HEK293T (cell line): ENCODE data around the gene FLCN.
A peak's percentile ranks its signal among the peaks of the same experiment; 100 is the strongest.

Experiments
- CTCF ChIA-PET: fragments of 350-600 bp; formaldehyde crosslinking; extraction: SDS; loops from one replicate; lab custom pipeline; 2021; ENCODE audit warnings: antibody characterized with exemption, inconsistent platforms; lab: Yijun Ruan, JAX
- POLR2A ChIA-PET: fragments of 350-600 bp; formaldehyde crosslinking; extraction: SDS; loops from one replicate; lab custom pipeline; 2020; ENCODE audit warnings: antibody characterized with exemption, inconsistent platforms; lab: Yijun Ruan, JAX
- DNase-seq: peaks from one replicate; pipeline ENCODE4 v3.0.0; 2012; ENCODE audit warnings: mixed read lengths; ENCODE audit errors: extremely low spot score
- ARNT ChIP-seq: fragments of 450-650 bp; IDR thresholded peaks from 2 replicates; pipeline ENCODE4 v1.6.1; 2017; ENCODE audit warnings: mild to moderate bottlenecking
- BHLHE40 ChIP-seq: fragments of 450-650 bp; IDR thresholded peaks from 2 replicates; pipeline ENCODE4 v1.6.1; 2016; ENCODE audit warnings: mild to moderate bottlenecking, moderate library complexity, borderline replicate concordance
- CTBP1 ChIP-seq: fragments of 450-650 bp; IDR thresholded peaks from 2 replicates; pipeline ENCODE4 v1.6.1; 2016; ENCODE audit warnings: borderline replicate concordance
- FOXA1 ChIP-seq: fragments of 450-650 bp; IDR thresholded peaks from 2 replicates; pipeline ENCODE4 v1.6.1; 2016; ENCODE audit warnings: mild to moderate bottlenecking
- FOXK2 ChIP-seq: fragments of 450-650 bp; IDR thresholded peaks from 2 replicates; pipeline ENCODE4 v1.6.1; 2016; ENCODE audit warnings: mild to moderate bottlenecking
- FOXM1 ChIP-seq: fragments of 450-650 bp; IDR thresholded peaks from 2 replicates; pipeline ENCODE4 v1.6.1; 2017; ENCODE audit warnings: mild to moderate bottlenecking, borderline replicate concordance
- HDGF ChIP-seq: fragments of 450-650 bp; IDR thresholded peaks from 2 replicates; pipeline ENCODE4 v1.6.1; 2017; ENCODE audit warnings: antibody characterized with exemption, borderline replicate concordance
- L3MBTL2 ChIP-seq: fragments of 450-650 bp; conservative IDR thresholded peaks from 2 replicates; pipeline ENCODE4 v1.6.1; 2016; ENCODE audit warnings: mild to moderate bottlenecking
- LEF1 ChIP-seq: fragments of 450-650 bp; IDR thresholded peaks from 2 replicates; pipeline ENCODE4 v1.6.1; 2017; ENCODE audit warnings: mild to moderate bottlenecking, borderline replicate concordance
- PKNOX1 ChIP-seq: fragments of 450-650 bp; IDR thresholded peaks from 2 replicates; pipeline ENCODE4 v1.6.1; 2016
- SP1 ChIP-seq: fragments of 450-650 bp; IDR thresholded peaks from 2 replicates; pipeline ENCODE4 v1.6.1; 2017
- SUZ12 ChIP-seq: fragments of 450-650 bp; IDR thresholded peaks from 2 replicates; pipeline ENCODE4 v1.6.1; 2016; ENCODE audit warnings: mild to moderate bottlenecking
- TARDBP ChIP-seq: fragments of 450-650 bp; IDR thresholded peaks from 2 replicates; pipeline ENCODE4 v1.6.1; 2016
- ZNF384 ChIP-seq: fragments of 450-650 bp; IDR thresholded peaks from 2 replicates; pipeline ENCODE4 v1.6.1; 2016

Gene FLCN

GRCh38 chr17:17207998-17208397 is 29.0 kb downstream of the FLCN start:
- no peak for TF ChIP-seq FOXM1
- no peak for TF ChIP-seq L3MBTL2
- no peak for TF ChIP-seq PKNOX1
- no peak for TF ChIP-seq SUZ12
- no peak for TF ChIP-seq BHLHE40
- no peak for TF ChIP-seq FOXK2
- TF ChIP-seq FOXA1: no peak
- DNase-seq: no peak
- ChIA-PET POLR2A (interaction anchor here (1.8 kb wide), 1 partner anchor 28 kb away, joined by 9 read pairs; the partner anchor contains the start of gene FLCN), CTCF (no interaction called here)

GRCh38 chr17:17206913-17207335 is 30.0 kb downstream of the FLCN start:
- CTCF ChIA-PET: no interaction called here
- POLR2A ChIA-PET: interaction anchor here (1.8 kb wide), 1 partner anchor 29 kb away, joined by 9 read pairs; the partner anchor contains the start of gene FLCN
- TF ChIP-seq ZNF384 (no peak), SP1 (no peak), BHLHE40 (no peak), HDGF (no peak)
- no peak for DNase-seq

- 0 out of 2 replicates have a peak, but pooled peaks have one; percentile 29 for TF ChIP-seq PKNOX1
- peak; percentile 98 for TF ChIP-seq ARNT
- TF ChIP-seq HDGF: no peak
- no peak; the same call in 1 of the 2 replicates for TF ChIP-seq LEF1
- peak; percentile 84 for TF ChIP-seq L3MBTL2
- no peak for TF ChIP-seq FOXA1
- peak; percentile 76 for TF ChIP-seq TARDBP
- 0 out of 2 replicates have a peak, but pooled peaks have one; percentile 32 for TF ChIP-seq CTBP1
- TF ChIP-seq SP1: peak; percentile 94
- DNase-seq: peak; percentile 94
- POLR2A ChIA-PET: interaction anchor here (0.6 to 1.8 kb wide), 2 partner anchors 29 to 30 kb away, joined by 3 to 9 read pairs; partner anchors contain the start of gene FLCN
- CTCF ChIA-PET: interaction anchor here (0.6 kb wide), 1 partner anchor 1671 kb away, joined by 3 read pairs; no protein-coding TSS in a partner anchor
These were observed 30.6 kb downstream of the FLCN start, which contains the start of gene PLD6 for GRCh38 chr17:17206124-17206912. TSS of gene PLD6 (minus strand) at chr17:17206333. CDS start at chr17:17206286, 47 bp downstream.

GRCh38 chr17:17205368-17206123 is 31.4 kb downstream of the FLCN start:
- DNase-seq: peak; percentile 70
- ChIA-PET CTCF (interaction anchor here (0.6 kb wide), 1 partner anchor 1672 kb away, joined by 3 read pairs; no protein-coding TSS in a partner anchor), POLR2A (interaction anchor here (0.6 kb wide), 1 partner anchor 30 kb away, joined by 3 read pairs; no protein-coding TSS in a partner anchor)
- TF ChIP-seq HDGF (no peak), SUZ12 (no peak), L3MBTL2 (peak; percentile 70)

- POLR2A ChIA-PET: no interaction called here
- DNase-seq: no peak
- no peak for TF ChIP-seq PKNOX1
- no peak for TF ChIP-seq SP1
- TF ChIP-seq TARDBP: no peak
- CTCF ChIA-PET: no interaction called here
These were observed 32.2 kb downstream of the FLCN start for GRCh38 chr17:17204635-17205231.

- no peak for TF ChIP-seq SP1
- TF ChIP-seq CTBP1: no peak
- TF ChIP-seq FOXM1: no peak
- no peak for TF ChIP-seq FOXA1
- TF ChIP-seq SUZ12: no peak
- POLR2A ChIA-PET: no interaction called here
- CTCF ChIA-PET: no interaction called here
- DNase-seq: no peak
These were observed 32.9 kb downstream of the FLCN start for GRCh38 chr17:17204041-17204591.
